Measurements from ENCODE around the gene DNAH1. TPM values are rescaled to one million over a fixed set of nuclear protein-coding genes. Genes with fewer than 3 reads are reported as not detected.

Gene DNAH1
- total and polyA plus RNA-seq, 2 donors from 2014 or later = 1.7 to 12.1 TPM

DNA sequence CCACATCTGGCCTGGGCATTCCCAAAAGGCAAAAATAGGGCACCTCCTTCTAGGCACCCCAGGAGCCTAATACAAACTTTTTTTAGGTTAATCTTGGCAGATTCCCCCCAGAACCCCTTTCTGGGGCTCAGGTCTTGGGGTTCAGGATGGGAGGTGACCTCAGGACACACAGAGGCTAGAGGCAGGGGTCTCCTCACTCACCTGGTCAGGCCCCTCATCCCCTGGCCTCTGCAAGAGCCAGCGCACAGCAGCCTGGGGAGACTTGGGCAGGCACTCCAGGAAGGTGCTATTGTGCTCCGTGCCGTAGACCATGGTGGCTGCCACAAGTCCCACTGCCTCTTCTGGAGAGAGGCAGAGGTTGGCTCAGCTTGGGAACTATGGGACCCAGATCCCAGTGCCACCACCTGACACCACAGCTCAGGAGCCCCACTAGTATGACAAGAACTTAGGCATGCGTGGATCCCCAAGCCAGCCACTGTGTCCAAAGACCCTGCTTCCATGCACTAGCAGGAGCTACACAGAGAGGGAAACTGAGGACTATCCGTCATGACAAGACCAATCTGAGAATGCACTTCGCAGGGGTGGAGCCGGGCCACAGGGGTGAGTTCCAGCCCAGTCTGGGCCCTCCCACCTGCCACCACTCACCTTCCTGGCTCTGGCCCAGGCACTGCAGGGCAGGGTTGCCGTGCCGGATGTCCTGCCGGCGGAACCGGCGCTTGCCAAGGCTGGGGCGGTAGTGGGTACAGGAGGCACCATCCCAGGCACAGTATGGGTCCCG is 121.4 kb downstream of the DNAH1 start:
- no peak overlapping the region for H3K9ac ChIP-seq (ENCODE audit: low read length in 3 of 3)
- H3K9me3 ChIP-seq (ENCODE audit: control insufficient read depth in 2 of 3, insufficient read depth in 1 of 3, low read length in 3 of 3) = no peaks in the 10 kb centered on the region
- H3K27me3 ChIP-seq (ENCODE audit: control insufficient read depth, insufficient read depth, low read length) = no peaks in the 10 kb centered on the region
- intact Hi-C loops (cut with DNase I) = no loop called here
- FAIRE-seq (no peak), DNase-seq (peak in 2 of 5 donors; percentile 40 to 78)
- no peak overlapping the region for H3K27ac ChIP-seq (ENCODE audit: low read depth in 2 of 2, low read length in 2 of 2)
- TF ChIP-seq, protein P1, sequence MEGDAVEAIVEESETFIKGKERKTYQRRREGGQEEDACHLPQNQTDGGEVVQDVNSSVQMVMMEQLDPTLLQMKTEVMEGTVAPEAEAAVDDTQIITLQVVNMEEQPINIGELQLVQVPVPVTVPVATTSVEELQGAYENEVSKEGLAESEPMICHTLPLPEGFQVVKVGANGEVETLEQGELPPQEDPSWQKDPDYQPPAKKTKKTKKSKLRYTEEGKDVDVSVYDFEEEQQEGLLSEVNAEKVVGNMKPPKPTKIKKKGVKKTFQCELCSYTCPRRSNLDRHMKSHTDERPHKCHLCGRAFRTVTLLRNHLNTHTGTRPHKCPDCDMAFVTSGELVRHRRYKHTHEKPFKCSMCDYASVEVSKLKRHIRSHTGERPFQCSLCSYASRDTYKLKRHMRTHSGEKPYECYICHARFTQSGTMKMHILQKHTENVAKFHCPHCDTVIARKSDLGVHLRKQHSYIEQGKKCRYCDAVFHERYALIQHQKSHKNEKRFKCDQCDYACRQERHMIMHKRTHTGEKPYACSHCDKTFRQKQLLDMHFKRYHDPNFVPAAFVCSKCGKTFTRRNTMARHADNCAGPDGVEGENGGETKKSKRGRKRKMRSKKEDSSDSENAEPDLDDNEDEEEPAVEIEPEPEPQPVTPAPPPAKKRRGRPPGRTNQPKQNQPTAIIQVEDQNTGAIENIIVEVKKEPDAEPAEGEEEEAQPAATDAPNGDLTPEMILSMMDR (IDR thresholded peaks at IDR 0.05; ENCODE audit: borderline replicate concordance, extremely low read depth, insufficient read depth) = no peak
- H3K4me1 ChIP-seq (ENCODE audit: control insufficient read depth in 2 of 3, insufficient read depth in 2 of 3, low read depth in 1 of 3, low read length in 3 of 3) = peaks cover 0 to 7% (median 3%) of the 10 kb centered on the region in 3 donors
- no peak overlapping the region for H3K4me3 ChIP-seq (ENCODE audit: low read length in 3 of 3)
- no peaks in the 10 kb centered on the region for H3K36me3 ChIP-seq (ENCODE audit: control insufficient read depth in 2 of 3, insufficient read depth in 3 of 3, low read length in 3 of 3)

DNA sequence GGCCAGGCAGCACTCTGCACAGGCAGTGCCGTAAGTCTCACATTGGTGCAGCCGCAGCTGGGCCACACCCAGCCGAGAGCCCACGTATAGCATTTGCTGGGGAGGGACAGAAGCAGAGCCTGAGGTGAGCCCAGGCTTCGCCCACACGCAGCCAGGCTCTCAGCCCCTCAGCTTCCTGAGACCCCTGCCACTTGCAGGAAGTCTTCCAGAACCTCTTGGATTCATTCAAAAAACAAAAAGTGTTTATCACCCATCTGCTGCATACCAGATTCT is 121.9 kb downstream of the DNAH1 start:
- H3K27ac ChIP-seq (ENCODE audit: low read depth in 2 of 2, low read length in 2 of 2) = no peak overlapping the region
- no peak for FAIRE-seq

DNA sequence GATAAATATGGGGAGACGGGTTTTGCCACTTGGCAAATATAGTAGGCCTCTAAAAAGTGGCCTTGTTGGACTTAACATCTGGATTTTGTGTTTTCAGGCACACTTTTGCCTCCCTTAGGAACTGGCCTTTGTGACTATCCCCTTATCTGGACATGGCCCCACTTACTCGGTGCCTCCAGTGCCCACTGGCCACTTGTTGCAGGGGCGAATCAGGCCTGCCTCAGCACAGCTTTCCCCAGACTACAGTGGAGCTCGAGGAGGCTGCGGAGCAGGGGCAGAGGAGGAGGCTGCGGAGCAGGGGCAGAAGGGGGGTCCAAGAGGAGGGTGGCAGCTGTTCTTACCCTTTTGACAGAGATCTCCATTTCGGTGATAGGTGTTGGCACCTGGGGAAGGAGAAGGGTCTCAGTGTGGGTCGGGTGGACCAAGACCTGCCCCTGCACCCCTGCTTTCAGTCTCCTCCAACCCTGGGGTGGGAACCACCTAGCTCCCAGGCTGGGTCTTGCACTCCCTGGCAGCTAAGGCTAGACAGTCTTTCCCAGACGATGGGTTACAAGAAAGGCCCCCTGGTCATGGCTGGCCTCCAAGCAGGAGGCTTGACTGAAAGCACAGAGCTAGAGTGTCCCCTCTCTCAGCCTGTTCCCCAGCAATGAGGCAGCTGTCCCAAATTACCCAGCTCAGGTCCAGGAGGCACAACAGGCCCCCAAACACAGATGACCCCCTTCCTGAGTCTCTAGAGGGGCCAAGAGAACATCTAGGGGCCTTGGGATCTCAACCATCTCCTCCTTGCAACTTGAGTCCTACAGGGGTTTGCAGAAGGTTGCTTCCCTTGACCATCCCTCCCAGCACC is 122.7 kb downstream of the DNAH1 start:
- intact Hi-C loops (cut with DNase I) = no loop called here
- Histone ChIP-seq H3K9me3 (ENCODE audit: control insufficient read depth in 2 of 3, insufficient read depth in 1 of 3, low read length in 3 of 3) (no peaks in the 10 kb centered on the region), H3K27me3 (ENCODE audit: control insufficient read depth, insufficient read depth, low read length) (no peaks in the 10 kb centered on the region), H3K27ac (ENCODE audit: low read depth in 2 of 2, low read length in 2 of 2) (no peak overlapping the region), H3K9ac (ENCODE audit: low read length in 3 of 3) (no peak overlapping the region), H3K4me3 (ENCODE audit: low read length in 3 of 3) (no peak overlapping the region), H3K36me3 (ENCODE audit: control insufficient read depth in 2 of 3, insufficient read depth in 3 of 3, low read length in 3 of 3) (no peaks in the 10 kb centered on the region), H3K4me1 (ENCODE audit: control insufficient read depth in 2 of 3, insufficient read depth in 2 of 3, low read depth in 1 of 3, low read length in 3 of 3) (no peaks in the 10 kb centered on the region)
- FAIRE-seq (no peak), DNase-seq (no peak)
- TF ChIP-seq, protein P1 (IDR thresholded peaks at IDR 0.05; ENCODE audit: borderline replicate concordance, extremely low read depth, insufficient read depth) = no peak

More for the DNA sequence above, 121.9 kb downstream of the DNAH1 start:
- DNase-seq = no peak
- H3K27me3 ChIP-seq (ENCODE audit: control insufficient read depth, insufficient read depth, low read length) = no peaks in the 10 kb centered on the region
- intact Hi-C loops (cut with DNase I) = no loop called here
- H3K9me3 ChIP-seq (ENCODE audit: control insufficient read depth in 2 of 3, insufficient read depth in 1 of 3, low read length in 3 of 3) = no peaks in the 10 kb centered on the region
- TF ChIP-seq, protein P1 (IDR thresholded peaks at IDR 0.05; ENCODE audit: borderline replicate concordance, extremely low read depth, insufficient read depth) = no peak
- no peak overlapping the region for H3K9ac ChIP-seq (ENCODE audit: low read length in 3 of 3)
- no peaks in the 10 kb centered on the region for H3K36me3 ChIP-seq (ENCODE audit: control insufficient read depth in 2 of 3, insufficient read depth in 3 of 3, low read length in 3 of 3)
- no peak overlapping the region for H3K4me3 ChIP-seq (ENCODE audit: low read length in 3 of 3)
- H3K4me1 ChIP-seq (ENCODE audit: control insufficient read depth in 2 of 3, insufficient read depth in 2 of 3, low read depth in 1 of 3, low read length in 3 of 3) = peaks cover 0 to 6% (median 0%) of the 10 kb centered on the region in 3 donors
